H1 (cell line): ENCODE data around the gene FOSB. TPM values are rescaled to one million over a fixed set of nuclear protein-coding genes. Genes with fewer than 3 reads are reported as not detected.
A peak's percentile ranks its signal among the peaks of the same experiment; 100 is the strongest.

Source experiments
- CTCF ChIA-PET: fragments of 300-600 bp; sonication (Branson Sonifier 250); formaldehyde crosslinking; loops from one replicate; lab custom pipeline; 2021; ENCODE audit not compliant: partially characterized antibody; lab: Charles Lee
- POLR2A ChIA-PET: fragments of 300-600 bp; sonication (Branson Sonifier 250); formaldehyde crosslinking; loops from one replicate; lab custom pipeline; 2021; ENCODE audit warnings: inconsistent platforms; ENCODE audit not compliant: partially characterized antibody; lab: Charles Lee
- DNase-seq, 2 experiments: peaks; one replicate each; pipeline versions ENCODE4 v3.0.0 to v3.0.0-alpha.2; 2010 to 2022; ENCODE audit warnings: low spot score in 2 of 2, low read depth in 1 of 2, mixed read lengths in 1 of 2
- FAIRE-seq: peaks from 2 replicates; lab custom pipeline; 2011; peaks lifted over from hg19 to GRCh38; lab: Jason Lieb, UNC
- H2AFZ ChIP-seq: 2 replicates; pipeline ENCODE4 v1.8.1; 2012; ENCODE audit warnings: low read length, inconsistent platforms
- H2AK5ac ChIP-seq: 2 replicates; pipeline ENCODE4 v1.6.1; 2013; ENCODE audit warnings: low read depth, low read length
- H2BK120ac ChIP-seq: replicated peaks from 2 replicates; pipeline ENCODE3; 2013; ENCODE audit warnings: low read depth, low read length, inconsistent platforms
- H2BK12ac ChIP-seq: 2 replicates; pipeline ENCODE4 v1.6.1; 2013; ENCODE audit warnings: low read depth, low read length
- H2BK15ac ChIP-seq: 2 replicates; pipeline ENCODE4 v1.6.1; 2013; ENCODE audit warnings: low read length
- H2BK20ac ChIP-seq: 2 replicates; pipeline ENCODE4 v1.6.1; 2013; ENCODE audit warnings: low read length
- H2BK5ac ChIP-seq: 2 replicates; pipeline ENCODE4 v1.6.1; 2013; ENCODE audit warnings: low read depth, low read length
- H3K14ac ChIP-seq: 2 replicates; pipeline ENCODE4 v1.6.1; 2013; ENCODE audit warnings: inconsistent platforms; ENCODE audit not compliant: insufficient read length
- H3K18ac ChIP-seq: 2 replicates; pipeline ENCODE4 v1.6.1; 2013; ENCODE audit warnings: low read length; ENCODE audit errors: extremely low read depth
- H3K23ac ChIP-seq: 2 replicates; pipeline ENCODE4 v1.6.1; 2013; ENCODE audit warnings: inconsistent platforms; ENCODE audit not compliant: insufficient read length
- H3K23me2 ChIP-seq: 2 replicates; pipeline ENCODE4 v1.6.1; 2013; ENCODE audit warnings: low read depth, low read length
- H3K27ac ChIP-seq: 2 replicates; pipeline ENCODE4 v1.6.1; 2011; ENCODE audit warnings: low read depth, low read length, inconsistent platforms
- H3K27me3 ChIP-seq, 4 experiments: replicated peaks in 1 of 4; 1 replicate in 1 of 4; 2 replicates in 3 of 4; pipeline versions ENCODE4 v1.6.1 to v1.8.1; 2011 to 2013; ENCODE audit warnings: low read length in 3 of 4, mild to moderate bottlenecking in 3 of 4, inconsistent platforms in 2 of 4, mixed read lengths in 2 of 4, moderate library complexity in 1 of 4; ENCODE audit not compliant: control insufficient read depth in 3 of 4, insufficient read depth in 3 of 4; ENCODE audit errors: extremely low read depth in 1 of 4
- H3K36me3 ChIP-seq, 4 experiments: 2 replicates each; pipeline versions ENCODE4 v1.6.1 to v1.8.1; 2011 to 2013; ENCODE audit warnings: mild to moderate bottlenecking in 4 of 4, low read length in 3 of 4, moderate library complexity in 2 of 4, control low read depth in 1 of 4, inconsistent platforms in 1 of 4; ENCODE audit not compliant: insufficient read depth in 4 of 4, control insufficient read depth in 2 of 4
- H3K4ac ChIP-seq: replicated peaks from 2 replicates; pipeline ENCODE3; 2013; ENCODE audit warnings: low read length, low read depth, mixed read lengths, inconsistent platforms; ENCODE audit not compliant: insufficient read length
- H3K4me1 ChIP-seq, 4 experiments: replicated peaks in 1 of 4; 1 replicate in 1 of 4; 2 replicates in 3 of 4; pipeline versions ENCODE4 v1.6.1 to v1.8.1; 2011 to 2013; ENCODE audit warnings: low read length in 3 of 4, inconsistent platforms in 2 of 4, mixed read lengths in 1 of 4; ENCODE audit not compliant: insufficient read depth in 4 of 4, control insufficient read depth in 3 of 4
- H3K4me2 ChIP-seq, 2 experiments: 2 replicates each; pipeline versions ENCODE4 v1.6.1 to v1.8.1; 2011 to 2013; ENCODE audit warnings: low read depth in 2 of 2, low read length in 2 of 2, control low read depth in 1 of 2, inconsistent platforms in 1 of 2, mild to moderate bottlenecking in 1 of 2; ENCODE audit not compliant: insufficient read depth in 1 of 2
- H3K4me3 ChIP-seq, 4 experiments: fragments of 200-600, 300-600 bp in 1 of 4; sonication (generic), shearing (Covaris generic), sonication (Bioruptor Twin) in 1 of 4; 2 replicates each; pipeline versions ENCODE4 v1.5.1 to v1.8.1; 2011 to 2016; ENCODE audit warnings: low read length in 4 of 4, low read depth in 3 of 4, control low read depth in 2 of 4, inconsistent platforms in 2 of 4, mild to moderate bottlenecking in 2 of 4, mixed read lengths in 1 of 4, moderate library complexity in 1 of 4; ENCODE audit not compliant: insufficient read depth in 2 of 4; ENCODE audit errors: extremely low read depth in 1 of 4
- H3K56ac ChIP-seq: replicated peaks from 2 replicates; pipeline ENCODE3; 2013; ENCODE audit warnings: low read depth, mild to moderate bottlenecking, mixed read lengths, low read length, inconsistent platforms; ENCODE audit not compliant: insufficient read length
- H3K79me1 ChIP-seq: 2 replicates; pipeline ENCODE4 v1.6.1; 2013; ENCODE audit warnings: low read depth, low read length, control low read depth
- H3K79me2 ChIP-seq, 2 experiments: 2 replicates each; pipeline versions ENCODE4 v1.6.1 to v1.8.1; 2012 to 2013; ENCODE audit warnings: low read length in 2 of 2, mild to moderate bottlenecking in 2 of 2, inconsistent platforms in 1 of 2; ENCODE audit not compliant: insufficient read depth in 2 of 2, control insufficient read depth in 1 of 2
- H3K9ac ChIP-seq, 4 experiments: replicated peaks in 1 of 4; 1 replicate in 1 of 4; 2 replicates in 3 of 4; pipeline versions ENCODE4 v1.6.1 to v1.8.1; 2011 to 2013; ENCODE audit warnings: low read depth in 3 of 4, low read length in 3 of 4, control low read depth in 2 of 4, mild to moderate bottlenecking in 2 of 4, moderate library complexity in 2 of 4, inconsistent platforms in 1 of 4; ENCODE audit errors: extremely low read depth in 1 of 4
- H3K9me3 ChIP-seq, 2 experiments: 2 replicates each; pipeline versions ENCODE4 v1.6.1 to v1.8.1; 2012 to 2013; ENCODE audit warnings: mild to moderate bottlenecking in 2 of 2, moderate library complexity in 2 of 2, control low read depth in 1 of 2, inconsistent platforms in 1 of 2, low read depth in 1 of 2, low read length in 1 of 2, mixed read lengths in 1 of 2; ENCODE audit not compliant: insufficient read depth in 2 of 2
- H4K20me1 ChIP-seq, 2 experiments: replicated peaks in 1 of 2; 2 replicates each; pipeline versions ENCODE3 to v1.8.1; 2011 to 2013; ENCODE audit warnings: inconsistent platforms in 2 of 2, low read length in 2 of 2, mild to moderate bottlenecking in 1 of 2; ENCODE audit not compliant: insufficient read depth in 2 of 2, control insufficient read depth in 1 of 2
- H4K5ac ChIP-seq: 2 replicates; pipeline ENCODE4 v1.6.1; 2013; ENCODE audit warnings: low read length, low read depth, mixed read lengths, inconsistent platforms; ENCODE audit not compliant: insufficient read length
- H4K8ac ChIP-seq: 2 replicates; pipeline ENCODE4 v1.8.0; 2013; ENCODE audit warnings: mild to moderate bottlenecking, moderate library complexity, low read length, inconsistent platforms; ENCODE audit not compliant: insufficient read depth; ENCODE audit errors: extremely low read depth
- H4K91ac ChIP-seq: replicated peaks from 2 replicates; pipeline ENCODE3; 2013; ENCODE audit warnings: low read length, mixed read lengths, inconsistent platforms; ENCODE audit not compliant: insufficient read length
- ASH2L ChIP-seq: fragments of 200-600, 300-600 bp; sonication (generic); IDR thresholded peaks from one replicate; pipeline ENCODE4 v1.7.1; 2017; ENCODE audit warnings: low read length
- EGR1 ChIP-seq: IDR thresholded peaks from 2 replicates; pipeline ENCODE4 v1.6.1; 2011; ENCODE audit warnings: low read depth, low read length, borderline replicate concordance
- FOSL1 ChIP-seq: IDR thresholded peaks from 2 replicates; pipeline ENCODE4 v1.6.1; 2011; ENCODE audit warnings: mild to moderate bottlenecking, low read depth, low read length, moderate library complexity; ENCODE audit not compliant: insufficient read depth
- GTF2F1 ChIP-seq: IDR thresholded peaks from 2 replicates; pipeline ENCODE4 v1.6.1; 2012; ENCODE audit warnings: low read depth, low read length, improper control_type of control experiment, borderline replicate concordance
- KDM1A ChIP-seq: fragments of 200-600, 300-600 bp; sonication (generic); IDR thresholded peaks from 2 replicates; pipeline ENCODE4 v1.7.1; 2016; ENCODE audit warnings: mild to moderate bottlenecking, low read length, borderline replicate concordance
- POLR2A ChIP-seq, 2 experiments: IDR thresholded peaks; 1 replicate in 1 of 2; 2 replicates in 1 of 2; pipeline ENCODE4 v1.6.1; 2011; ENCODE audit warnings: low read depth in 2 of 2, low read length in 2 of 2, mild to moderate bottlenecking in 2 of 2; ENCODE audit errors: control extremely low read depth in 1 of 2
- WGBS, 2 experiments: shearing (Covaris generic) in 1 of 2; methylation state at CpG; one replicate each; pipeline versions ENCODE4 v1.1.6 to v1.1.7; 2013 to 2015; ENCODE audit warnings: low lambda C conversion rate in 2 of 2, mixed read lengths in 2 of 2, inconsistent platforms in 1 of 2, low coverage in 1 of 2, missing lambda C conversion rate in 1 of 2; ENCODE audit not compliant: insufficient replicate concordance in 2 of 2, insufficient coverage in 1 of 2, insufficient read length in 1 of 2; ENCODE audit errors: extremely low coverage in 1 of 2, missing lambda C conversion rate in 1 of 2; 5-methylcytosine and 5-hydroxymethylcytosine counted together
- polyA plus RNA-seq, 7 experiments: library from polyadenylated mRNA; depleted of rRNA in 3 of 7; stranded (reverse) in 5 of 7; unstranded in 2 of 7; fragments of >200 nt in 5 of 7; fragments of 200-250 nt in 2 of 7; gene quantifications; 1 replicate in 5 of 7; 2 replicates in 1 of 7; 4 replicates in 1 of 7; pipeline versions ENCODE4 v1.2.1 to v1.2.3, GENCODE V29; 2011 to 2013; ENCODE audit warnings: missing spikeins in 2 of 7, mixed read lengths in 2 of 7
- total RNA-seq: library from RNA; stranded (reverse); fragmentation: NEBNext Ultra II Directional; extraction: Animal tissue kit (Norgen Biotek cat#: 25700); gene quantifications from 2 replicates; pipeline ENCODE4 v1.2.1, GENCODE V29; 2021

FOSB gene
- total and polyA plus RNA-seq, 2 of the 8 experiments (the other 6 are each of a cell fraction or from before 2014, with no cell fraction given): 0.44 to 2.7 TPM

- H3K18ac ChIP-seq: no peak overlapping the region
- peaks cover 0 to 12% (median 2%) of the 10 kb centered on the region in 4 experiments; a peak in 5 of 7 replicates for H3K4me1 ChIP-seq
- WGBS, 2 experiments: 83% methylated on average over 1 of the region's 2 CpGs; no CpG with 5 or more reads in 1 of the 2 experiments
- H2BK120ac ChIP-seq: no peak overlapping the region
- no peak overlapping the region for H4K5ac ChIP-seq
- POLR2A ChIA-PET: interaction anchor here (0.6 kb wide), 2 partner anchors 8 to 20 kb away, joined by 3 to 4 read pairs; no protein-coding TSS in a partner anchor
- H3K14ac ChIP-seq: no peak overlapping the region
- peaks cover 0 to 6% (median 2%) of the 10 kb centered on the region in 4 experiments; a peak in 3 of 7 replicates for H3K27me3 ChIP-seq
- no peak overlapping the region for H2BK20ac ChIP-seq
- H2BK12ac ChIP-seq: no peak overlapping the region; the same call in 1 of the 2 replicates
- H3K79me1 ChIP-seq: no peaks in the 10 kb centered on the region; the same call in 1 of the 2 replicates
- H3K36me3 ChIP-seq: no peaks in the 10 kb centered on the region
- no peak overlapping the region for H3K4me2 ChIP-seq
- H3K23me2 ChIP-seq: peaks cover 15% of the 10 kb centered on the region; the same call in 1 of the 2 replicates
- FAIRE-seq (no peak), DNase-seq (no peak)
- no peak overlapping the region for H3K56ac ChIP-seq
- no peak overlapping the region for H4K91ac ChIP-seq
- TF ChIP-seq EGR1 (no peak), ASH2L (no peak), GTF2F1 (no peak), KDM1A (peak; percentile 58; the same call in 1 of the 2 replicates), FOSL1 (no peak), POLR2A (IDR thresholded peaks at IDR 0.05; ENCODE audit: control extremely low read depth in 1 of 2, low read depth in 2 of 2, low read length in 2 of 2) (no peak)
- H2AFZ ChIP-seq: no peak overlapping the region
- H3K23ac ChIP-seq: no peak overlapping the region
- no peak overlapping the region for H2AK5ac ChIP-seq
- H3K9me3 ChIP-seq: no peaks in the 10 kb centered on the region
- H3K4ac ChIP-seq: no peak overlapping the region
- H3K9ac ChIP-seq: no peak overlapping the region
- no peak overlapping the region for H2BK5ac ChIP-seq
- no peak overlapping the region for H3K27ac ChIP-seq
- H3K4me3 ChIP-seq: no peak overlapping the region
- H2BK15ac ChIP-seq: no peak overlapping the region
- H4K20me1 ChIP-seq: peaks cover 0 to 3% of the 10 kb centered on the region in 2 experiments
- no peak overlapping the region for H4K8ac ChIP-seq
- CTCF ChIA-PET: interaction anchor here (1.0 to 32.9 kb wide), 6 partner anchors 11 to 31 kb away, joined by 3 to 760 read pairs (median 18); partner anchors contain the start of gene ERCC1
- H3K79me2 ChIP-seq: no peaks in the 10 kb centered on the region
Measured at GRCh38 chr19:45464274-45464673, 3.5 kb upstream of the FOSB start.
